Measurements from ENCODE around the gene LIPT1. TPM values are rescaled to one million over a fixed set of nuclear protein-coding genes. Genes with fewer than 3 reads are reported as not detected.
"Not testable (repeated sequence)": the region's sequence is repeated elsewhere in the genome, so short reads cannot be mapped to it uniquely, and the experiment has no call there.

LIPT1 gene
- polyA plus RNA-seq, 1 donor, result 8.2 TPM

DNA sequence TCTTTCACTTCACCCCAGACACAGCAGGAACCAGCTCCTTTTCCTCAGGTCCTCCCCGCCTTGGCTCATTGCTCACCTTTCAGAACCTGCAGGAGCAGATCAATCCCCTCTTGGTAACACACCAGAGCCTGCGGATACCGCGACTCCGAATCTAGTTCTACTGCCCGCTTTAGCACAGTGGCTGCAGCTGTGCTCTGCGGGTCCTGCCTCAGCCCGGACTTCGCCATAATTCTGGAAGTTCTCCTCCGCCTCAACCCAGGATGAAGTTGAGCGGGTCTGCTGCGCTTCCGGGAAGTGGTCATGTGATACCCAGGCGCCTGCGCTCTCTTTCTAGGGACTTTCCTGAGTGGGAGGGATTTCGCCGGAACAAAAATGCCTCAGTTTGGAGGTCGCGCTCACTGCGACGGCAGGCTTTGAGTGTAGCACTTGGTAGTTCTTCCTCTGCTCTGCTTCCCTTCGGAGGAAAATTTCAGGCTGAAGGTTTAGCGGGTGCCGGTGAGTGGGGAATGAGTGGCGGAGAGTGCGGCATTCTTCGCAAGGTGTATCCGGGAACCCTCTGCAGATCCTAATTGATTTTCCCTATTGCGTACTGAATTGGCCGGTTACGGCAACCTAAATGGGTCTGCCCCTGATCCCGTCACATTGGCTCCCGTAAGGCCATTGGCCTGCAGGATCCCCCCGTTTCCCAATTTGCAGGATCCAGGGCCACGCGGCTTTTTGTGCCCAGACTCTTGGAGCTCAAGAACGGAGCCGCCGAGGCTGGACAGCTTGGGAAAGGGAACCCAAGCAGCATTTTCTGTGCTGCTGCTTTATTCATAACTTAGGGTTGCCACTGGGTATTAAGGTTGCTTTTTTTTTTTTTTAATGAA lies 26.2 kb downstream of the LIPT1 start, which contains the start of the genes MITD1 and MRPL30:
Gene MITD1, minus strand, starts transcription at position 304 of the 869 bp plus-strand sequence. Its CDS starts 77 bp downstream, at position 227.
Gene MRPL30, plus strand, starts transcription at position 430 of the 869 bp plus-strand sequence. CDS start 5,020 bp downstream, outside the sequence.
- peak; percentile 95 for DNase-seq

- no peak for DNase-seq
Observed at GRCh38 chr2:99181624-99182000, 26.8 kb downstream of the LIPT1 start.

GRCh38 chr2:99183025-99183424 lies 28.3 kb downstream of the LIPT1 start:
- no peak for DNase-seq

GRCh38 chr2:99184811-99185210 lies 30.0 kb downstream of the LIPT1 start:
- DNase-seq, result no peak

DNA sequence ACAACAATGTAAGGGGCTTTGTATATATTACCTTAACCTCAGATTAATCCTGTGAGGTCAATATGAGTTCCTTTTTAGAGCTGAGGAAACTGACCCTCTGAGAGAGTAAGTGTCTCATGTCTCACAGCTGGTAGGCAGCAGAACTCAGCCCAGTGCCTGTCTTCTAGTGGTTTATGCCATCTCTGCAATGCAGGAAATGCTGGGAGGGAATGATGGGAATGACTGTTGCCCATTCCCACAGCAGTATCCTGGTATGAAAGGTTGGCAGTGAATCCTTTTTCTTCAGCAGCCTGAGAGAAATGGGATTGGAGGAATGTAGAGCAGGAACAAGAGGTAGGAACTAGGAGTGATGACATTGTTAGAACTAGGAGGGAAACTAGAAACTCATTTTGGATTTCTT lies 32.2 kb downstream of the LIPT1 start:
- no peak for DNase-seq

DNA sequence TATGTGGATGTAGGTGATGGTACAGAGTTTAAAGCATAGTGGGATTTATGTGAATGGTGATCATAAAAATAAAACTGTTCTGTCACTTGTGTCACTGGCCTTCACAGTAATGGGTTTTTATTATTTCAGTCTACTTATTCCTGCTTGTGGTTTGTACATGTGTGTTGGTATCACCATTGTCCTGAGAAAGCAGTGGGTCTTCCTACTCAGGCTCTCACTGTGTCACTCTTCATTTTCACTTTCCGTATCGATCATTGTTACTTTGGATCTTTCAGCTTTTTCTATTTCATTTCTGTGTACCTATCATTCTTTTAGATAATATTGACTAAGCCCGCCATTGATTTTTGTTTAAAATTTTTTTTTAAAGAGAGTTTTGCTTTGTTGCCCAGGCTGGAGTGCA lies 33.6 kb downstream of the LIPT1 start:
- DNase-seq, result no peak

- no peak for DNase-seq
Observed at GRCh38 chr2:99190548-99190947, 35.8 kb downstream of the LIPT1 start.

DNA sequence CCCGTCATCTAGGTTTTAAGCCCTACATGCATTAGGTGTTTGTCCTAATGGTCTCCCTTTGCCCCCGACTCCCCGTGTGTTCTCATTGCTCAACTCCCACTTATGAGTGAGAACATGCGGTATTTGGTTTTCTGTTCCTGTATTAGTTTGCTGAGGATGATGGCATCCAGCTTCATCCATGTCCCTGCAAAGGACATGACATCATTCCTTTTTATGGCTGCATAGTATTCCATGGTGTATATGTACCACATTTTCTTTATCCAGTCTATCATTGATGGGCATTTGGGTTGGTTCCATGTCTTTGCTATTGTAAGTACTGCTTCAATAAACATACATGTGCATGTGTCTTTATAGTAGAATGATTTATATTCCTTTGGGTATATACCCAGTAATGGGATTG lies 37.6 kb downstream of the LIPT1 start:
- not testable (repeated sequence) for DNase-seq

- DNase-seq, result no peak
Observed at GRCh38 chr2:99198103-99198841, 43.5 kb downstream of the LIPT1 start.

DNA sequence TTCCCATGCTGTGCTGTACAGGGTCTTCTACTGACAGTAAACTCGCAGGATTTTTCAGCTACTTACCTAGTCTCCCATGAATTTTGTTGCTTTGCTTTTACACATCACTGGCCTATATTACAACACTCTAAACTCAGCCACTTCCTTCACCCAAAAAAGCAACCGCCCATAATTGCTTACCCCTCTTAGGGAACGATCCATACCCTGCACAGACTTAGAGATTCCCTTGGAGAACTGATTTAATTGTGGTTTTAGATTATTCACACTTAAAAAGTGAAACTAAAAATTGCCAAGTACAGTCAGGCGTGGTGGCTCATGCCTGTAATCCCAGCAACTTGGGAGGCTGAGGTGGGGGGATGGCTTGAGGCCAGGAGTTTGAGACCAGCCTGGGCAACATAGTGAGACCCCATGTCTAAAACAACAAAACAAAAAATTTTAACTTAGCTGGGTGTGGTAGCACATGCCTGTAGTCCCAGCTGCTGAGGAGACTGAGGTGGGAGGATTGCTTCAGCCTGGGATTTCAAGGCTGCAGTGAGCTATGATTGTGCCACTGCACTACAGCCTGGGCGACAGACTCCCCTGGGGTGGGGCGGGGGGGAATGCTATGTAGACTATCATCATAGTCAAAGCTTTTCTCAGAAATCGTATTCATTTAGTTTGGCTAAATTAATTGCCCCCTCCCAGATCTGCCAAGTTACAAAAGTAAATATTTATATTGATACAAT lies 45.5 kb downstream of the LIPT1 start:
- DNase-seq, result no peak

DNA sequence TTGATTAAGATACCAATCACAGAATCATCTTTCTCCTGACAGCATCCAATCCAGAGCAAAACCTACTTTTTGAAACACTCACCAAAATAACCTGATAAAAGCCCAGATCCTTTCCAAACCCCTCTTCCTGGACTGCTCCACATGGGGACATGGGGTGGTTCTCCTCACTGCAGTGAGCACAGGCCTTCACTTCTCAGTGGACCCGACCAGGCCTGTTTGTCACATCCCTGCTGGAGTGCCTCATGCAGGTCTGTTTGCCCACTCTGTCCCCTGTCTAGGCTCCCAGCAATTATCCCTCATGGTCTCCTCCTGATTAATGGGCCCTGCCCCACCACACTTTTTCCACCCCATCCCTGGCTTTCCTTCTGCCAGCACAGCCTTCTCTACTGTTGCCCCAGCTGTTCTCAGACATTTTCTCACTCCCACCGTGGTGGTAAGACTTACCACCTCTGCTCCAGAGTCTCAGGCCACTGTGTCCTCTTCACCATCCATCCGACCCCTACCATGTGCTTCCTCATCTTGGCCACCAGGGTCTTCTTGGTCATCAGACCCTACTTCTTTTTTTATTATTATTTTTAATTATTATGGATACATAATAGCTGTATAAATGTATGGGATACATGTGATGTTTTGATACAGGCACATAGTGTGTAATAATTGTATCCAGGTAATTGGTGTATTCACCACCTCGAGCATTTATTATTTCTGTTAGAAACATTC lies 47.4 kb downstream of the LIPT1 start:
- no peak for DNase-seq

GRCh38 chr2:99205491-99205890 lies 50.7 kb downstream of the LIPT1 start:
- DNase-seq, result no peak

Other genes starting within 250 kb of the LIPT1 start
- gene CRACDL, start 218.7 kb upstream of the LIPT1 start, polyA plus RNA-seq (ENCODE audit: insufficient read length), result 2.0 TPM
- gene C2orf15, start 13.3 kb upstream of the LIPT1 start, polyA plus RNA-seq (ENCODE audit: insufficient read length), result 0.56 TPM
- 2.7 TPM for gene TSGA10, start within 50 bp of the LIPT1 start, polyA plus RNA-seq (ENCODE audit: insufficient read length)
- 22.2 TPM for gene MITD1, start 26.1 kb downstream of the LIPT1 start, polyA plus RNA-seq (ENCODE audit: insufficient read length)
- 37.1 TPM for gene MRPL30, start 26.2 kb downstream of the LIPT1 start, polyA plus RNA-seq (ENCODE audit: insufficient read length)
- 0.25 TPM for gene LYG2, start 100.7 kb downstream of the LIPT1 start, polyA plus RNA-seq (ENCODE audit: insufficient read length)
- gene LYG1, start 146.2 kb downstream of the LIPT1 start, polyA plus RNA-seq (ENCODE audit: insufficient read length), result 2.4 TPM
- 20.1 TPM for gene TXNDC9, start 181.4 kb downstream of the LIPT1 start, polyA plus RNA-seq (ENCODE audit: insufficient read length)
- 45.2 TPM for gene EIF5B, start 182.4 kb downstream of the LIPT1 start, polyA plus RNA-seq (ENCODE audit: insufficient read length)

Measured in hindlimb muscle (tissue), 1 donor.